Activated T-helper 9 cell treated with anti-CD3 and anti-CD28 coated beads, Interleukin-2, amount 50 U/mL, for 16 hours (primary cell): ENCODE results near the gene DCPS.
"Not testable (repeated sequence)": the region's sequence is repeated elsewhere in the genome, so short reads cannot be mapped to it uniquely, and the experiment has no call there.

Source experiments
- DNase-seq: peaks from one replicate; pipeline ENCODE4 v3.0.0-alpha.2; 2020; ENCODE audit warnings: low read depth

DCPS gene

GRCh38 chr11:126345283-126345682 lies 41.4 kb downstream of the DCPS start:
- DNase-seq, result no peak

DNA sequence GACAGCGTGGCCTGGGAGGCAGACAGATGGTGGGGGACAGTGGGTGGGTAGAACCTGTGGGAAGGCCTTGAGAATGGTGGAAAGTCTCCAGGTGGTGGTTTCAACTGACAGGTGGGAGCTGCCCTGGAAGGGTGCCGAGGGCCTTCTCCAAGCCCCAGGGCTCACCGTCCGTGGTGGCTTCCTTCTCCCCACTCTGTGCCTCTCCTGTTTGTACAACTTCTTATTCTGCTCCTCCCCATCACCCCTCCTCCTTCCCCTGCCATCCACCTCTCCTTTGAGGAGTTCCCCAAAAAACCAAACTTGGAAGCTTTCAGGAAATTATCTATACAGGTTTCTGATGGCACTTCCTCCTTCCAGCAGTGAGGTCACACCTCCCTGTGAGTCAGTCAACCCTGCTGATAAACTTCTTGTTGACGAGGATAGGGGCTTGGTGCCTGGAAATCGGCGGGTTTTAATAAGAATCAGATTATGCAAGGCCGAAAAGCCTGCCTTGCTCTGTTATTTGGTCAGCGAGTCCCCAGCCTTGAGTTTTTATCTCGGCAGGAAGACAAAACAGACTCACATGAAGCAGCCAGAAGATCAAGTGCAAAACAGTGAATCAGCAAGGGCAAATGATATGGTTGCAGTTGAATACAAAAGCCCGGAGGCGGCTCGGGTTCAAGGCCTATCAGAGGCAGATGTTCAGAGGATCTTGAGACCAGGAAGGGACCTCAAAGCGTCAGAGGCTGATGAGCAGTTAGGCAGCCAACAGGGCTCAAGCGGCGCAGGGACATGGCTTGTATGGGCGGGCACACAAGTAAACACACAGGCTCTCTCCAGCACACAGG lies 42.1 kb downstream of the DCPS start:
- no peak for DNase-seq

GRCh38 chr11:126346586-126346940 lies 42.7 kb downstream of the DCPS start:
- DNase-seq, result no peak

GRCh38 chr11:126346946-126347345 lies 43.1 kb downstream of the DCPS start:
- not testable (repeated sequence) for DNase-seq

DNA sequence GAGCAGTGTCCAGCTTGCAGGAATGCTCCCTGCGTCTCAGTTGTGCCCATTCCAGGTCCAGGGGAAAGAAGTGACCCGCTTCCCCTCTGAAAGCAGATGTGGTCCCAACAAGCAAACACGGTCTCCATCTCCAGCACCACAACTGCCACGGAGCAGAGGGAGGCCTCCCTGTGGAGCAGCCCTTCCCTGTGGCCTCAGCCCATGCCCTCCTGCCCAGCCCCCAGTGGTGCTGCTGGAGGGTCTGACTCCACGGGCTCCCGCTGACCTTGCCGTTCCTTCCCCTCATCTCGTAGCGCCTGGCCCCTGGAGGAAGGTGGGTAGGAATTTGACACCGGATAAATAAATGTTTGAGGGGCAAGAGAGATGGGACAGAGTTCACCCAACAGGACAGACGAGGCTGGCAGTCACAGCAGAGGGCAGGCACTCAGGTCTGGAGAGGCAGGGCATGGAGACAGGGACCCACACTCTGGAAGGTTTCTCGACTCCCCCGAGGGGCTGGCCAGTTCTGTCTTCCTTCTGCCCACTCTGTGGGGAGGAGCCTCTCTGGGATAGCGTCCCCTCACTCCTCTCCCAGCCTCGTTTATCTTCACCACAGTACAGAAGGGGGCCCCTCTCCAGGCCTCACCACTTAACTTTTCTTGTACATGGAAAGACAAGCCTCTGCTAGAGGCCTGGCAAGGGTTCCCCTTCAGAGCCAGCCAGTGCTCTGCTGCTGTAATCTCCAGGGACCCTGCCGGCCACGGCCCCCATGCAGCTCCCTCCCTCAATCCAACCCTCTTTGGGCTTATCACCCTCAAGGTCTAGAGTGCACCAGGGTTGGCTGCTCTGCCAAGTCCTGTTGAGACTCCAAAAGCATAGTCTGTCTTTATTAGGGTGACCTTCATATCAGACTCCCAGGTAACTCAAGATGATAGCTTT lies 44.1 kb downstream of the DCPS start:
- no peak for DNase-seq

GRCh38 chr11:126348806-126349582 lies 45.1 kb downstream of the DCPS start:
- DNase-seq, result no peak

DNA sequence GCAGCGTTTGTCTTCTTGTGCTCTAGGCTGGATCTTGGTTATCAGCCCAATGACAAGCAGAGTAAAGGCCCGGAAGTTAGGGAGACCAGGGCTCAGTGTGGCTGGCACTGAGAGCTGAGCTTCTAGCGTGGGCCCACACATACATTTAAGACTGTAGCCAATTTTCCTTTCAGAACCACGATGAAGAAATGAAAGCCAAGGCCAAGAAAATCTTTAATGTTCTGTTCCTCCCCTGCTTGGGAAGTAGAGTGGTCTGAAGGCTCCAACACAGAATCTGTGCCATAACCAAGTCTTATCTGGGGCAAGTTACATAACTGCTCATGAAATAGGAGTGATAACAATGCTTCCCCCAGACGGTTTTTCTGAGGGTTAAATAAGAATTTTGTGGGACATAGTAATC lies 47.0 kb downstream of the DCPS start:
- no peak for DNase-seq

- no peak for DNase-seq
Observed at GRCh38 chr11:126352163-126352562, 48.3 kb downstream of the DCPS start.

- DNase-seq, result no peak
Observed at GRCh38 chr11:126352934-126353801, 49.3 kb downstream of the DCPS start.

DNA sequence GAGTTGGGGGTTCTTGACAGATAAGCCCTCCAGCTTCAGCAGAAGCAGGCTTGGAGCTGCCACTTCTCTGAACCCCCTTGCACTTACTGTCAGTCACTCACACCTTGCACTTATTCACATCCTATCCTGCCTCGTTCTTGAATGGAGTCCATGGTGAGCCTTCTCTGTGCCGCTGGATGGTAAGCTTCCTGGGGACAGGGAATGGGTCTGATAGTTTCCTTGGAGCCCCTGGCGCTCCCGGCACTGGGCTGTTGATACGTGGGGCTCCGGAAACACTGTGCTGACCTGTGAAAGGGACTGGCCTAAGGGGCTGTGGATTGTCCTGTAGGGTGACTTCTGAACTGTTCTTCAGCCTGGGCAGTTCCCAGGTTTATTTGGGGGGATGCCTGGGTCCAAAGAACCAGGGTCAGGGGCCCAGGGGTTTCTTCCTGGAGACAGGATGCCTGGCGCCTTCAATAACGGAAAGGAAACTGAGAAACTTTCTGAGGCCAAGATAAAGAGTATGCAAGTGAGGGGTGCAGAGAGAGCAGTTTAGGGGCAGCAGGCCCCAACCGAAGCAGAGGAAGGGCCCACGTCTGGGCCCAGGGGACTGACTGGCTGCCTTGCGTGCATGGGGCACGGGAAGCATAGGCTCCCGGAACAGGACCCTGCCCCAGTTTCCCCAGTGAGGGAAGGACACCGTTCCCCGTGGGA lies 50.9 kb downstream of the DCPS start:
- DNase-seq, result no peak

DNA sequence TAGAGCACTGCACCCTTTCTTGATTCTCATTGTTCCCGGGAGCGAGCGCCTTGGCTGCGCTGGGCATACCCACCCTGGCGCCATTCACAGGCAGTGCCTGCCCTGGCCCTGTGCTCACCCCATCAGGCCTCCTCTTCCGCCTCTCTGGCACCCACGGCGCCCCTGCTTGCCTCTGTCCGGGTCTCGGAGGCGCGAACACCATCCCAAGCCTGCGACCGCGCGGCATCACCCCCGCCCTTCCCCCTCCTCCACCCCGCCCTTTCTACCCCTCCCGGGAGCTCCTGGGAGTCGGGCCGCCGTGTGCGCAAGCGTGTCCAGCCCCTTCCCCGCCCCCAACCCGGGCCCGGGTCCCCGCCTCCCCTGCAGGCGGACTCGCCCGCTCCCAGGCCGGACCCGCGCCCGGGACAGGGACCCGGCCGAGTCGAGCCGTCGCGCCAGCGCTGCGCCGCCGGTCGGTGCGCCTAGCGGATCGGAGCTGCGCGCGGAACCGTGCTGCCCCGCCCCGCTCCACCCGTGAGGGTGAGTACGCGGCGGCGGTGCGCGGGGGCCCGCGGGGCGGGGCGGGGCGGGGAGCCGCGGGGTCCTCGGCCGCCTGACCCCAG lies 51.6 kb downstream of the DCPS start, which contains the start of gene ST3GAL4:
Gene ST3GAL4 (plus strand): TSS at position 363 of the 602 bp plus-strand sequence. CDS start 50,470 bp downstream, outside the sequence.
- DNase-seq, result peak; percentile 57

GRCh38 chr11:126355926-126356897 lies 52.4 kb downstream of the DCPS start:
- no peak for DNase-seq

- no peak for DNase-seq
Observed at GRCh38 chr11:126357055-126357962, 53.4 kb downstream of the DCPS start.

DNA sequence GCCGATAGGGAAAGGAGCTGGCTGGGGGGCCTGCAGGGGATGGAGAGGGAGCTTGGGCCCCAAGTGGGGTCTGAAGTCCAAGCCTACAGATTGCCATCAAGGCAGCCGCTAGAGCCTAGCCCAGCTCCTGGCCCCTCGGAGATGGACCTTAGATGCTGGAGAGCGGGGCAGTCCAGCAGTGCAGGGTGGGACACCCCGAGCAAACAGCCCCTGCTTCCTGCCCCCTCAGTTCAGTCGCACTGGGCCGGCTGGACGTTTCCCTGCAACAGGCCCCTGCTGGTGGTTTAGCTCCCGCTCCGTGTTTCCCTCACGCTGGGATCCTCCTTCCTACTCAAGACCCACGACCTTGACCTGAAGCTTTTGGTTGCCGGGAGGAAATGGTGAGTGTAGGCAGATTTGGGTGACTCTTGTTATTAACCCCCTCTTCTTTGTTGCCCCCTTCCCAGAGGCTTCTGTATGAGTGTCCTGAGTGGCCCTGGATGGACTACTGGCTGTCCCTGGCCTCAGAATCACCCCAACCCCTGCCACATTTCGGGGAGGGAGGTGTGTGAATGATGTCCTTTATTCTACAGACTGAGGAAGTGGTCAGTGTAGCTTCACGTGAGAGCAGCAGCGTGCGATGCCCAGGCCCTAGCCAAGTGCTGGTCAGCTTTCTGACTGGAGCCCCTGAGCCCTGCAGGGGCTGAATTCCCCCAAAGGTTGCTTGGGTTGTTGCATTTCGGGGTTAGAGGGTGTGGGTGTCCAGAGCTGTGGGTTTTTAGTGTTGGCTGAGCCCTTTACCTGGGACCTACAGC lies 54.3 kb downstream of the DCPS start:
- DNase-seq, result no peak

- no peak for DNase-seq
Observed at GRCh38 chr11:126358763-126359160, 54.9 kb downstream of the DCPS start.

GRCh38 chr11:126359431-126360048 lies 55.7 kb downstream of the DCPS start:
- no peak for DNase-seq

GRCh38 chr11:126360049-126360446 lies 56.2 kb downstream of the DCPS start:
- DNase-seq, result no peak
